Activated naive CD8-positive, alpha-beta T cell treated with anti-CD3 and anti-CD28 coated beads, Interleukin-2, amount 10 ng/mL, durations not matched to agents 7 days and 5 days (primary cell): ENCODE measurements around the gene TBRG1. TPM values are rescaled to one million over a fixed set of nuclear protein-coding genes. Genes with fewer than 3 reads are reported as not detected.

ENCODE experiments used
- ATAC-seq: fragments of 150-1000 bp; cut with Tn5 transposase; one replicate; pipeline ENCODE4 v1.10.0; 2021; ENCODE audit warnings: low read depth, moderate library complexity
- POLR2A ChIA-PET: fragments of 350-600 bp; sonication (Branson Sonifier 250); formaldehyde crosslinking; loops from one replicate; lab custom pipeline; 2021; ENCODE audit warnings: antibody characterized with exemption; lab: Charles Lee
- DNase-seq: peaks from one replicate; pipeline ENCODE4 v3.0.0; 2021
- H3K27ac Mint-ChIP-seq: one replicate; pipeline ENCODE4 v1.8.0; 2022; ENCODE audit warnings: mild to moderate bottlenecking, mixed read lengths
- H3K27me3 Mint-ChIP-seq: one replicate; pipeline ENCODE4 v1.8.0; 2022; ENCODE audit warnings: mild to moderate bottlenecking, moderate library complexity, mixed read lengths
- H3K36me3 Mint-ChIP-seq: one replicate; pipeline ENCODE4 v1.8.0; 2021; ENCODE audit warnings: mild to moderate bottlenecking, mixed read lengths
- H3K4me1 Mint-ChIP-seq: one replicate; pipeline ENCODE4 v1.8.0; 2021; ENCODE audit warnings: mixed read lengths
- H3K4me3 Mint-ChIP-seq: one replicate; pipeline ENCODE4 v1.8.0; 2022; ENCODE audit warnings: mild to moderate bottlenecking, moderate library complexity, mixed read lengths
- H3K9me3 Mint-ChIP-seq: one replicate; pipeline ENCODE4 v1.8.0; 2021; ENCODE audit warnings: mixed read lengths
- total RNA-seq, 2 experiments: library from RNA; stranded (reverse); gene quantifications; one replicate each; pipeline ENCODE4 v1.2.3, GENCODE V29; 2021

Gene TBRG1
- total RNA-seq, 2 experiments from 2014 or later: 53.1 to 55.3 TPM

DNA sequence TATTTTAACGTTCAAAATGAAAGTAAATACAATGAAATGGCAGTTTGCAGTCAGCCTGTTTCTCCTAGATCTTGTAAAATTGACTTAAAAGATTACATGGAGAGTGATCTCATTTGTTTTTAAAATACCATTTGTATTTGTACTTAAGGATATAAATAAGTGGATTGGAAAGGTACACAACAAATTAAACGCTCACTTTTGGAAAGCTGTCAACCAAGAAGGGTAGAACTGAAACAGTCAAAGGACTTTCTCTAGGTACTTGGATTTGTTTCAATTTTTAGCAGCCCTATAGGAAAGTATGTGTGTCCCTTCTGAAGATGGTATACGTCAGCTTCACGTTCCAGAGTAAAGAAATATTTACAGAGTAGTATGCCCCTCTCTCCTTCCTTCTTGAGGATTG, 7.3 kb downstream of the TBRG1 start:
- H3K4me1 Mint-ChIP-seq: peaks cover 7% of the 10 kb centered on the region
- no peaks in the 10 kb centered on the region for H3K27me3 Mint-ChIP-seq
- no peak overlapping the region for H3K4me3 Mint-ChIP-seq
- DNase-seq: no peak
- ATAC-seq: no peak
- POLR2A ChIA-PET: no interaction called here
- H3K27ac Mint-ChIP-seq: no peak overlapping the region
- peaks cover 36% of the 10 kb centered on the region for H3K36me3 Mint-ChIP-seq
- H3K9me3 Mint-ChIP-seq: no peaks in the 10 kb centered on the region

DNA sequence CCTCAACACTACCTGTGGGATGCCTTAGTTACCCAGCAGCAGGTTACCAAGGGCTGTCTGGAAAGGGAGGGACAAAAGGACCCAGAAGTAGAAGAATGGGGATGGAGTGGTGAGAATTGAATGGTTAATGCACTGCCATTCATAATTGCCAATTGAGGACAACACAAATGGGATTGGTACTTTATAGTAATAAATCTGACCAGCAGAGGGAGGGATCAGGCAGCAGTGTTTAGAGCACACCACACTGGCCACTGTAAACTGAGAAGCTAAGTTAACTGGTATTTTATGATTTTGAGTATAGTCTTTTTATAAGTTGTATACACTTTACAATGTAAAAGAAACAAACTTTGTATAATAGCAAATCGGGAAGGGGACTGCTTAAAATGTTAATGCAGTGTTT, 10.7 kb downstream of the TBRG1 start:
- DNase-seq (no peak), ATAC-seq (no peak)
- no peaks in the 10 kb centered on the region for H3K9me3 Mint-ChIP-seq
- H3K4me1 Mint-ChIP-seq: peaks cover 5% of the 10 kb centered on the region
- H3K36me3 Mint-ChIP-seq: peaks cover 39% of the 10 kb centered on the region
- H3K4me3 Mint-ChIP-seq: no peak overlapping the region
- no peak overlapping the region for H3K27ac Mint-ChIP-seq
- POLR2A ChIA-PET: no interaction called here
- H3K27me3 Mint-ChIP-seq: no peaks in the 10 kb centered on the region

DNA sequence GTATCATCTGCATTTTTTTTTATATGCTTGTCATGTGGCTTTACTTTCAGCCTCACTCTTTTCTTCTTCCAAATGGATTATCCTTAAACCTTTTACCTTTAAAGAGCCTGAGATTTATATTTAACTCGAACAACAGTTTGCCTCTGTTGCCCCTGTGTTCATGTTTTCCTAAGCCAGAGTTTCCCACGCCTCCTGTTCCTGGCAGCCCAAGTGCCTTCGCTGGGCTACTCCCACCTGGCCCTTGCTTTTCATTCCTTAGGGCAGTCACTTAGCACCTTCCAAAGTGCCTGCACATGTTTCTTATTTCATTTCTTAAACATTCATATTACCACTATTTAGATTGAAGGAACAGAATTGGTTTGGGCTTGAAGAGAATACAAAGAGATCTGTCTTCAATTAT, 13.3 kb downstream of the TBRG1 start:
- DNase-seq: no peak
- POLR2A ChIA-PET: no interaction called here
- no peak overlapping the region for H3K4me3 Mint-ChIP-seq

DNA sequence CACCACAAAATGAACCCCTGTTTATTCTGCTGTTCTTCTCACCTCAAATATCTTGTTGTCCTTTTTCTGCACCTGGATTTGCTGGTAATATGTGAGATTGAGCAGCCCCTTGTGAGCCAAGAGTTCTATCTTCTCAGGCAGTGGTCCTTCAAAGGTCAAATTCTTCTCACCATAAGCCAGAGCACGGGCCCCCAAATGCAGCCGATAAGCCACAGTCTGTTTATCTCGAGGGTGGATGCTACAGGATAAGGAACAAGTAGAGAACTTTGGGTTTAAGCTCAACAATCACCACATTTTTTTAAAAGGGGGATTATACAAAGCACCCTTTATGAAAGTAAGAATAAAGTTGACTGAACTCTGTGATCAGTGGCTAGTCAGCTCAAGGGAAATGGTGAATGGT, 15.8 kb downstream of the TBRG1 start:
- Mint-ChIP-seq H3K4me1 (no peaks in the 10 kb centered on the region), H3K9me3 (no peaks in the 10 kb centered on the region), H3K4me3 (no peak overlapping the region), H3K36me3 (peaks cover 18% of the 10 kb centered on the region), H3K27ac (no peak overlapping the region), H3K27me3 (no peaks in the 10 kb centered on the region)
- ATAC-seq (no peak), DNase-seq (no peak)
- POLR2A ChIA-PET: interaction anchor here (0.7 kb wide), 1 partner anchor 26 kb away, joined by 3 read pairs; no protein-coding TSS in a partner anchor

More for the DNA sequence above, 13.3 kb downstream of the TBRG1 start:
- H3K27ac Mint-ChIP-seq: no peak overlapping the region
- H3K27me3 Mint-ChIP-seq: no peaks in the 10 kb centered on the region
- no peak for ATAC-seq
- peaks cover 28% of the 10 kb centered on the region for H3K36me3 Mint-ChIP-seq
- no peaks in the 10 kb centered on the region for H3K9me3 Mint-ChIP-seq
- no peaks in the 10 kb centered on the region for H3K4me1 Mint-ChIP-seq

DNA sequence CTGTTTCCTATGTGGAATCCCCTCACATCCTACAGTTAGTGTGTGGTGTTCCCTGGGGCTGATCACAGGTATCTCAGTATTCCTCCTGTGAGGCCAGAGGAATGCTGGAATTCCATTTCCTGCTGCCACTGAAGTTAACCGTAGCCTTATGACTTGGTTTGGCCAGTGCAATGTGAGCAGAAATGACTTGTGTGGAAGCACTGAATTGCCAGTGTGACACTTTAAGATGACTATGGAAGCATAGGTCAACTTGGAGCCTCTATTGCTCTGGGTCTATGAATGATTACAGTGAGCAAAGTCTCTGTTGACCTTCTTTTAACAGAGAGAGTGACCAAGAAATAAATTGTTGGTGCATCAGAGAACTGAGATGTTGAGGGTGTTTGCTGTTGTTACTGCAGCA, 16.5 kb downstream of the TBRG1 start:
- Mint-ChIP-seq H3K4me1 (no peaks in the 10 kb centered on the region), H3K36me3 (peaks cover 18% of the 10 kb centered on the region), H3K9me3 (no peaks in the 10 kb centered on the region), H3K27ac (no peak overlapping the region), H3K27me3 (no peaks in the 10 kb centered on the region), H3K4me3 (no peak overlapping the region)
- DNase-seq: no peak
- POLR2A ChIA-PET: interaction anchor here (0.7 kb wide), 1 partner anchor 27 kb away, joined by 3 read pairs; no protein-coding TSS in a partner anchor
- no peak for ATAC-seq

DNA sequence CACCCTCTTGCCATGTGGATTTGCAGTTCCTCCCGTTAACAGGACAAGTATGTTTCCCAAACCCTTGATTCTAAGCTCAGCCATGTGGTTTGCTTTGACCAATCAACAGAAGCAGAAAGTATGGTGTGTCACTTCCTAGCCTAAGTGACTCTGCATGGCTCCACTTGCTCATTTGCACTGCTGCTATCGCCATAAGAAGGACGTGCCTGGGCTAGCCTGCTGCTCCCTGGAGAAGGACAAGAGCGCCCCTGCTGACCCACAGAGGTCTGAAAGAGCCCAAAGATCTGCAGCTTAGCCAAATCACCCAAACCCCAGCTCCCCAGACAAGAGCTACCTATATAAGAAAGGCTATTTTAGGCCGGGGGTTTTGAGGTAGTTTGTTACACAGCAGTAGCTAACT, 18.0 kb downstream of the TBRG1 start:
- ATAC-seq (no peak), DNase-seq (no peak)
- Mint-ChIP-seq H3K36me3 (peaks cover 18% of the 10 kb centered on the region), H3K4me1 (peaks cover 3% of the 10 kb centered on the region), H3K27me3 (no peaks in the 10 kb centered on the region), H3K4me3 (no peak overlapping the region), H3K9me3 (no peaks in the 10 kb centered on the region), H3K27ac (no peak overlapping the region)
- POLR2A ChIA-PET: interaction anchor here (0.6 kb wide), 2 partner anchors 11 to 196 kb away, joined by 3 read pairs; no protein-coding TSS in a partner anchor

DNA sequence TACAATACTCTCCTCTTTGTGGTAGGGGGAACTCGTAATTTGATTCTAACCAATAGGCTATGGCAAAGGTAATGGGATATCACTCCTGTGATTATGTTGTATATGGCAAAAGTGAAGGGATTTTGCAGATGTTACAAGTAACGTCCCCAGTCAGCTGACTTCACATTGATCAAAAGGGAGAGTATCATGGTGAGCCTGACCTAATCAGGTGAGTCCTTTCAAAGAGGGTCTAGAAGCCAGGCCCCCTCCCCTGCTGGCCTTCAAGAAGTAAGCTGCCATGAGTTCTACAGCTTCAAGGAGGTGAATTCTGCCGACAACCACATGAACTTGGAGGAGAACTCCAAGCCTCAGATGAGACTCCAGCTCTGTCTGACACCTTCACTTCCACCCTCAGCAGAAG, 20.0 kb downstream of the TBRG1 start:
- DNase-seq (no peak), ATAC-seq (no peak)
- POLR2A ChIA-PET: no interaction called here
- Mint-ChIP-seq H3K27ac (no peak overlapping the region), H3K36me3 (peaks cover 7% of the 10 kb centered on the region), H3K27me3 (no peaks in the 10 kb centered on the region), H3K4me3 (no peak overlapping the region), H3K9me3 (no peaks in the 10 kb centered on the region), H3K4me1 (peaks cover 3% of the 10 kb centered on the region)

DNA sequence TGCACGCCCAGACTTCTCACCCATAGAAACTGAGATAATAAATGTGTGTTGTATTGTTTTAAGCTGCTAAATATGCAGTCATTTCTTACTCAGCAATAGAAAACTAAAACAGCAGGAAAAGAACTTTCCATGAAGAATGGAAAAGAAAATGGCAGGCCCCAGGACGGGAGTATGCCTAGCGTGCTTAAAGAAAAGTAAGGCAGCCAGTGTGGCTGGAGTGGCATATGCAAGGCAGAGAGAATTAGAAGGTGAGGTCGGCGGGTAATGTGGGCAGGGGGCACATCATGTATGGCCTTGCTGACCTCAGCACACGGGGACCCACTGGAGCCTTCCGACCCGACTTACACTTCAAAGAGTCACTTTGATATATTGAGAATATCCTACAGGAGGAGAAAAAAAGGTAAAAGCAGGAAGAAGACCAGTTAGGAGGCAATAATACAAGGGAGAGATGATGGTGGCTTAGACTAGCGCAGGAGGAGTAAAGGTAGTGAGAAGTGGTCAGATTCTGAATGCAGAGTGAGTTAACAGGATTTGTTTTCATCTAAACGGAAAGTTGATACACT, 20.5 kb downstream of the TBRG1 start:
- ATAC-seq: no peak
- POLR2A ChIA-PET: no interaction called here

DNA sequence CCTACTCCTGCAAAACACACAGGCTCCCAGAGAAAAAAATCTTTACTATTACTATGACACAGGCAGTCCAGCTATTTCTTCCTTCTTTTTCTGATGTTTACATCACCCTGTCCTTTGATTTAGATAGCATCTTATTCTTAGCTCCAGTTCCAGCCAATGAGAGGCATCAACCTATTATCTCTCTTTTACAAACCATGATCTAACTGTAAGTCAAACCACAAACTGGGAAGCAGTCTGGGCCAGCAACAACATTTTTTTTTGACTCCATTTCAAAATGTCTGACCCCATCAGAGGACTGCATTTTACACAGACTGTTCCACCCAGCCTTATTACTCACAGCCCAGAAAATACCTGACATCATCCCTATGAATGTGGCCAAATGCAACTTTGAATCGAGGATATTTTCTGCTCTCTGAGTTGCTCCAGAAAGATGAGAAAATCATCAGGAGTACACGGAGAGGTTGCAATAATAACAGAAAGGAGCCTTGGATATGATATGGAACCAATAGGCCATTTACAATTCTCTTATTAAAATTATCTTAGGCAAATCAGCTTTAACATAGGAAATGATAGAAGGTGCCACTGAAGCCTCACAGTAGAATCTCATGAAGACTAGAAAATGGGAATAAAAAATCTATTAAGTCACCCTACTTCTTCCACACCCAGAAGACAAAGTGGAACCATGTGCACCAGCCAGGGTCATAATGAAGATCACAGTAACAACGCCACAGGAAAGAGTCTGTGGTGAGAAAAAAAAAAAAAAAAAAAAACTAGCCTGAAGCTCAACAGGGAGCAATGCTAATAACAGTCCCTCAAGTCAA, 21.2 kb downstream of the TBRG1 start:
- POLR2A ChIA-PET: interaction anchor here (0.6 kb wide), 1 partner anchor 119 kb away, joined by 3 read pairs; no protein-coding TSS in a partner anchor
- H3K36me3 Mint-ChIP-seq: peaks cover 4% of the 10 kb centered on the region
- H3K27me3 Mint-ChIP-seq: no peaks in the 10 kb centered on the region
- peaks cover 3% of the 10 kb centered on the region for H3K4me1 Mint-ChIP-seq
- no peak overlapping the region for H3K4me3 Mint-ChIP-seq
- no peaks in the 10 kb centered on the region for H3K9me3 Mint-ChIP-seq
- H3K27ac Mint-ChIP-seq: no peak overlapping the region
- DNase-seq: no peak
- ATAC-seq: no peak

More for the DNA sequence above, 20.5 kb downstream of the TBRG1 start:
- no peak overlapping the region for H3K4me3 Mint-ChIP-seq
- H3K9me3 Mint-ChIP-seq: no peaks in the 10 kb centered on the region
- H3K36me3 Mint-ChIP-seq: peaks cover 4% of the 10 kb centered on the region
- H3K27me3 Mint-ChIP-seq: no peaks in the 10 kb centered on the region
- no peak for DNase-seq
- H3K4me1 Mint-ChIP-seq: peaks cover 3% of the 10 kb centered on the region
- H3K27ac Mint-ChIP-seq: no peak overlapping the region

DNA sequence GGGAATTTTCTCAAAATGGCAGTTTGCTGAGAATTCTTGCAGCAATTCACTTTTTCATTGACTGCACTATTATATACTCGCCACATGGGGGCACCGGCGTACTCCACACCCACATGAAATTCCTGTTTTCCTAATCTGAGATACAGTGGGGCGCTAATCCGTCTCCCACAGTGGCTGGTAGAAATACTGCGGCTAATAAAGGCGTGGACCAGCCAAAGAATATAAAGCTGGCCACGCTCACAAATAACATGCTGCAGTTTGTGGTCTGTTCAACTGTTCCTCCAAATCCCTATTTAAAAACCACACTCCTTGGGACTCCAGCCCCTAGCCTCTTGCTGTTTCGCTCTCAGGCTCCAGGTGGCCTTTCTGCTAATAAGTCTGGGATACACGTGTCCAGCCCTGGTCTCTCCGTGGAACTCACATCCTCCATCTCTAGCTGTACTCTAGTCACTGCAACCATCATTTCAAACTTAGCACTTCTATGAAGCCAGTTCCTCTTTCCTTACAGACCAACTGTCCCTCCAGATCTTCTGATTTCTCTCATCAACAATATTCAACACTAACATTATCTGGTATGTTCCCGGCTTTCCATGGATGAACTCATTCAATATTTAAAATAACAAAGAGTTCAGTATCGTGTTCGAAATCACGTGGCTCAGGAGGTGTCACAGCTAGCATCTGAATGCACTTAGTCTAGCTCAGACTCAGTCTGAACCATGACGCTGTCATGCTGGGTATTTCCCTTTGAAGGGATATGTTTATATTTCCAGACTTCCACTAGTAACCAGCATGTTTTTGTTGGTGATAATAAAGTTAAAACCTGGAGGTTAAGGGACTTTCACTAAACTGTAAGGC, 22.0 kb downstream of the TBRG1 start:
- DNase-seq: peak; percentile 30

DNA sequence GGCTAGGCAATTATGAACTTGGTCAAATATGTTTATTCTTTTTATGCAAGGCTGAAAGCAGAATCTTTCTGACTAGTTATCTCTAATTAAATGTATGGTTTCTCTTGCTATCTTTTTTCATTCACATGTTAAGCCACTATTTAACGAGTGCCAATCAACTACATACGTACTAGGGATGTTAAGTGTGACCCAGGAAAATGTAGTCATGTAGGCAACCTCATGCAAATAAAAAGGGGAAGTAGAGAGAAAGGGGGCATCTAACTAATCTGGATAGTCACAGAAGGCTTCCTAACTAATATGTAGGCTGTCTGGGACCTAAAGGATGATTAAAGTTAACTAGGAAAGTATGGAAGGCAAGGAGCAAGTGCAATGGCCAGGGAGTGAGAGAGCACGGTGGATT, 23.5 kb downstream of the TBRG1 start:
- no peak for ATAC-seq
- peaks cover 3% of the 10 kb centered on the region for H3K4me1 Mint-ChIP-seq
- H3K27ac Mint-ChIP-seq: no peak overlapping the region
- POLR2A ChIA-PET: no interaction called here
- H3K27me3 Mint-ChIP-seq: no peaks in the 10 kb centered on the region
- peaks cover 1% of the 10 kb centered on the region for H3K36me3 Mint-ChIP-seq
- no peak overlapping the region for H3K4me3 Mint-ChIP-seq
- H3K9me3 Mint-ChIP-seq: no peaks in the 10 kb centered on the region
- no peak for DNase-seq

More for the DNA sequence above, 22.0 kb downstream of the TBRG1 start:
- no peak overlapping the region for H3K27ac Mint-ChIP-seq
- H3K9me3 Mint-ChIP-seq: no peaks in the 10 kb centered on the region
- peaks cover 3% of the 10 kb centered on the region for H3K4me1 Mint-ChIP-seq
- POLR2A ChIA-PET: interaction anchor here (0.6 kb wide), 1 partner anchor 118 kb away, joined by 3 read pairs; no protein-coding TSS in a partner anchor
- H3K4me3 Mint-ChIP-seq: no peak overlapping the region
- H3K27me3 Mint-ChIP-seq: no peaks in the 10 kb centered on the region
- ATAC-seq: peak; percentile 26
- peaks cover 4% of the 10 kb centered on the region for H3K36me3 Mint-ChIP-seq

DNA sequence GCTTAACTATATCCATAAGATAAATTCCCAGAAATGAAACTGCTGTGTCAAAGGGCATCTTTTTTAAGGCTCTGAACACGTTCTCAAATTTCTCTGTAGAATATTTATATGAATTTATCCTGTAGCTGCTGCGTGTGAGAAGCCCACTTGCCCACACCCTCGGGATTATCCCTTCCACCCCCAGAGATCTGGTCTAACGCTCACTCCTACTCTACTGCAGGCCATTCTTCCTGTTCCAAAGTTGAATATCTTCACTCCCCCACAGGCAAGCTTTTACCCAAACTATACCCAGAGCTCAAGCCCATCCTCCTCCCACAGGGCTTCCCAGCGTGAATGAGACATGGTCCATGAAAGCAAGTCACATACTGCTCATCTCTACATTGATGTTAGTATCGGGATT, 25.9 kb downstream of the TBRG1 start:
- H3K27ac Mint-ChIP-seq: no peak overlapping the region
- POLR2A ChIA-PET: no interaction called here
- no peak overlapping the region for H3K4me3 Mint-ChIP-seq

More for the DNA sequence above, 25.9 kb downstream of the TBRG1 start:
- no peaks in the 10 kb centered on the region for H3K27me3 Mint-ChIP-seq
- ATAC-seq (no peak), DNase-seq (no peak)
- H3K4me1 Mint-ChIP-seq: peaks cover 3% of the 10 kb centered on the region
- no peaks in the 10 kb centered on the region for H3K9me3 Mint-ChIP-seq
- peaks cover 2% of the 10 kb centered on the region for H3K36me3 Mint-ChIP-seq
